ENCODE results near the gene EFNA5.

EFNA5 gene

GRCh38 chr5:107672211-107673038 lies 1.7 kb upstream of the EFNA5 start:
- no peak for DNase-seq (ENCODE audit: low read depth)

DNA sequence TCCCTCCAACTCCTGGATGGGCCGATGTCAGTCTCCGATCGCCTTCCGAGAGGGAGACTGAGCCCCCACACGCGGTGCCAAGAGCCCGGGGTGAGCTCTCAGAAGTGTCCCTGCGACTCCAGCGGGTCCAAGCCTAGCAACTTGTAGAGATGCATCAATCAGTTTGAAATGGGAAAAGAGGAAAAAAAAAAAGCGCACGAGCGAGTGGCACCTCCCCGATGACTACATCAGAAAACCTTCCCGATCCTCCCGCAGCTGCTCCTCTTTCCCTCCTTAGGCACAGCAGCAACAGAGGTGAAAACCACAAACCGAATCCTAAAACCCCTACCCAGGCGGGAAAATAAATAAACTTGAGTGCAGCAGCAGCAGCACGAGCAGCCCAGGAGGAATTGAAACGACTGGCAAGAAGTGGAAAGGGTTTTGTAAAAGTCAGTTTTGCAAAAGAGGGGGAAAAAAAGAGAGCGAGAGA lies 1.0 kb upstream of the EFNA5 start:
- DNase-seq (ENCODE audit: low read depth) = no peak

DNA sequence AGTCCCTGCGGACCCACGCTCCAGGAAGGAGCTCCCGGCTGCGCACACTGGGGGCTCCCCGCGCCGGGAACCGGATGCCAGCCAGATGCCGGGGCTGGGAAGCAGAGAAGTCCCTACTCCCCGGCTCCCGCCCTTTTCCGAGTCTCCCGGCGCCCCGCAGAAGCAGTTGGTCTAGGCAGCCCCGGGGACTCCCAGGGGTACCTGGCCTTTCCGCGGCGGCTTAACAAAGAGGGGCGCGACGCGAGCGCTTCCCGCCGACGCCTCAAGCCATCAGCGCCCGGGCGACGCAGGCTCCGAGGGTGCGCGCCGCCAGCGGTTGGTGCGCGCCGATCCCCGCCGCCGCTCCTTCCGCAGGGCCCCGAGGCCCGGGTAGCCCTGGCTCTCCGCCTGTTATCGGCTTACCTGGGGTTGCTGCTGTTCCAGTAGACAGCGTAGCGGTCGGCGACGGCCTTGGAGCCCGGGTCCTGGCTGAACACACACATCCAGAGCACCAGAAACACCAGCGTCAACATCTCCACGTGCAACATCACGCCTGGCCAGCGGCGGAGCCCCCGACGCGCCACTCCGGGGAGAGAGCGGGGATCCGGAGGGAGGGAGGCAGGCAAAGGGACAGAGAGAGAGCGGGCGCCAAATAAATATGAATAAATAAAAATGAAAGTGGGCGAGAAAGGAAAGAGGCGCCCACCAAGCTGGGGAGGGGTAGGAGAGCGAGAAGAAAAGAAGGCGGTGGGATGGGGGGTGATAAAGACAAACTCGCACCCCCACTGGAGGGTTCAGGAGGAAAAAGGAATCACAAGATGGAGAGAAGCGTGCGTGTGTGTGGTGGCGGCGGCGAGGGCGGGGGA lies 428 bp downstream of the EFNA5 start:
- DNase-seq (ENCODE audit: low read depth) = no peak

DNA sequence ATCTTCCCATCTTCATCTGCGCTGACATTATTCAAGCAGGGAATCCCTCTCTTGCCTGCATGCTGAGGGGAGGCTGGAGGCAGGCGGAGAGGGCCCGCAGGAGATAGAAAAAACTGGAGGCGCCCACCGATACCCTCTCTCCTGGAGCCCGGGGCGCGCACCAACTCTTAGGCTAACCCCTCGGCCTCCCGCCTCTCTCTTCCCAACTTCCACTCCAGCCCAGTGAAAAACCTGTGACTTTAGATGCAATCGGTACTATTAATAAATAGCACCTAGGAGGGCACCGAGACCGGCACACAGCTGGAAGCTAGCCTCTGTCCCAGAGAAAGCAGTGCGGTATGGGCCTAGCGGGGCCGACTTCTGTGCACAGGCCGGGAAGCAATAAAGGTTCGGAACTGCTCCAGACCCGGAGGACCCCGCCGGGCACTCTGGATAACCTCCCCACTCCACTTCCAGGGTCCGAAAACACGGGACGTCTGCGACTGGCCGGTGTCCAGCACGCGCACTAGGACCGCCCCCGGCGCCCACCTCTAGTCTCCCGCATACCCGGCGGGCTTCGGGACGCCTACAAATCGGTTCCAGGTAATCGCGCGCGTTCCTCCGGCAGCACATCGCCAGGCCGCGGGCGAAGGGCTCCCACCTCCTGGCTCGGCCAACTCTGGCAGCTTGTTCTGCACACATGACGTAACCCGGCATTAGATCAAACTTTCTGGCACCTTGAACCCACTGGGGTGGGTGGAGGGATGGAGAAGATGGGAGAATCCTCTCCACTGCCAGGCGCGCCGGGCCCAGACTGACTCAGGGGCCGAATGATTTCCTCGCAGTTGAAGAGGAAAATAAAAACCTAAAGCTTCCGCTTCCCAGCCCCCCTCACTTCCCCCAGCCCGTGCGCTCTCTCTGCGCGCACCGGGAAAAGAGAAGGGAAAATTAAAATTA lies 1.4 kb downstream of the EFNA5 start:
- no peak for DNase-seq (ENCODE audit: low read depth)

DNA sequence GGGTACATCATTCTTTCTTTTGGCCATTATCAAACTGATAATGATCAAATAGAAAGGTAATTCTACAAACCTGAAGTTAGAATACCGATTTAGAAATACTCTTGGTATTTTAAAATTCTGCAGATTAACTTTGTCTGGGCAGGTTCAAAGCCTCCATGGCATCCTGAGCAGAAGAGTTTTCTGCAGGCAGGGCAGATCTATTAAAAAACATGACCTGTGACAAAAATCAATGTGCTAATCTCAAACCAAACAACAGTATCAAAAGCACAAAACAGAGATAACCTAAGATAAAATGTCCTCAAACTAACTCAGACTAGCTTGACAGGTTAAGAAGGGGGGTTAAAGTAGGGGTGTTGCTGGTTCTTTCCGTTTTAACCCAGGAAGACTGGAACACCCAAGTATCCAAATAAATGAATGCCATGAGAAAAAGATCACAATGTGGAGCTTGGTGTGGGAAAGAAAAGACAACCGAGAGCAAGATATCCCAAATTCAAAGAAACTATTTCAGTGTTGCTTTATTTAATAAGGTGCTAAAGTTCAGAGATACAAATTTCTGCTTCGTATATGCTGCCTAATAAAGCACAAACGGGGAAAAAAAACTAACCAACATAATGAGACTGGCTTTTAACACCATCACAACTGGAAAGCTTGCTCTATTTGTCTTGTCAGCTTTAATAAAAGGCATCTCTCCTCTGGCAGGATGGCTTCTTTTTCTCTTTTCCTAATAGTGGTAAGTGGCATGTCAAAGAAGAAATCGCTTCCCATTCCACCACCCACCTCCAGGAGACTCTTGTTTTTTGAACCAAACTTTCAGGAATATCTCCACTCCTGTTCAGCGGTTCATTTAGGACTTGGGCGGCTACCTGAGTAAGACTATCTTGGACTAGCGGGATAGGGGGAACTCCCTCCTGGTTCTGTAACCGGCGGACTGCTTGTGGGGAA lies 2.3 kb downstream of the EFNA5 start:
- no peak for DNase-seq (ENCODE audit: low read depth)

GRCh38 chr5:107666051-107666655 lies 4.6 kb downstream of the EFNA5 start:
- DNase-seq (ENCODE audit: low read depth) = no peak

DNA sequence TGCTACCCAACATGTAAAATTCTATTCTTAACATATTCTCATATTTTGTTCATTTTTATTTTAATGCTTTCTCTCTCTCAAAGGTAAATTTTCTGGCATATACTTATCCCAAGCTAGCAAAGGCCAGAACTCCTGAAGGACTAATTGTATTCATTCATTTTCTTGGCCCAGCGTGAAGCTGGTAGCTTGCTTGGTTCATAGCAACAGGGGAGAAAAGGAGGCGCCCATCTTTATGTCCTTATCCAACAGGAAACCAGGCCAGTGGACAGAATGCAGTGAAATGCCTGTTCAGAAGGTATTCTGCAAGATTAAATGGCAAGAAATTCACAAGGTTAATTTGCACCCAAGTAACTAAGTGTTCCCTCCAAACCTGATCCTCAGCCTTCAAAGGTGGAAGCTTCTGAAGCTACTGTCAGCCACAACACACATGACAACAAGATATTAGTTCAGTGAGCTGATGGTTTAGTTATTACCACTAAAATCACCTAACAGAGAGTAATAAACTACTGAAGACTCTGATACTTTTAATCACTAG lies 5.6 kb downstream of the EFNA5 start:
- DNase-seq (ENCODE audit: low read depth) = no peak

GRCh38 chr5:107663697-107664096 lies 7.0 kb downstream of the EFNA5 start:
- DNase-seq (ENCODE audit: low read depth) = no peak

GRCh38 chr5:107661650-107662044 lies 9.1 kb downstream of the EFNA5 start:
- DNase-seq (ENCODE audit: low read depth) = no peak

DNA sequence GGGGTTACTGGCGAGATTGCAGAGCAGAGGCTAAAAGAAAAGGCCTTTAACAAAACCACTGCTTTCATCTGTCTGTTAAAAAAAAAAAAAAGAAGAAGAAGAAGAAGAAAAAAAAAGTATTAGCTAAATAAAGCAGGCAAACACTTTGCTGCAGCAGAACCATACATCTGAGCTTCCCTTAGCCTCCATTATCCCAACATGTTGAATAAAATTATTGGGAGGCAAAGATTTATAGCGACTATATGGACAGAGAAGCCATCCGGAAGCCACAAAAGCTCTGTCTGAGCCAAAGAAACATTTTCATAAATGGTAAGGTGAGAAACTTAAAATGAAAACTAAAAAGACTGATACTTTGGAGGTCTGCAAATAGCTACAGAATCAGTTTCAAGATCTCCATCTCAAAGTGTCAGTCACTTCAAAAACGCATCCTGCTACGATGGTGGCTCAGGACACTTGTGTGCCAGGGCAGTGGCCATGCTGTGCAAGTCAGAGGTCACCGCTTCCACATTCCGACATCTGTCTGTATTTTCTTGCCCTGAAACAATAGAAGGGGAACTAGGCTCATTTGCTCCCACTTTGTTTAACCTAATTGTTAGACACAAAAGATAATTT lies 9.6 kb downstream of the EFNA5 start:
- DNase-seq (ENCODE audit: low read depth) = no peak

- no peak for DNase-seq (ENCODE audit: low read depth)
Measured at GRCh38 chr5:107658528-107658927, 12.2 kb downstream of the EFNA5 start.

- DNase-seq (ENCODE audit: low read depth) = no peak
Measured at GRCh38 chr5:107655831-107656230, 14.9 kb downstream of the EFNA5 start.

GRCh38 chr5:107654827-107655226 lies 15.9 kb downstream of the EFNA5 start:
- no peak for DNase-seq (ENCODE audit: low read depth)

- DNase-seq (ENCODE audit: low read depth) = no peak
Measured at GRCh38 chr5:107653685-107654084, 17.1 kb downstream of the EFNA5 start.

GRCh38 chr5:107652839-107653607 lies 17.7 kb downstream of the EFNA5 start:
- no peak for DNase-seq (ENCODE audit: low read depth)

GRCh38 chr5:107652408-107652807 lies 18.3 kb downstream of the EFNA5 start:
- no peak for DNase-seq (ENCODE audit: low read depth)

- no peak for DNase-seq (ENCODE audit: low read depth)
Measured at GRCh38 chr5:107651325-107651724, 19.4 kb downstream of the EFNA5 start.

DNA sequence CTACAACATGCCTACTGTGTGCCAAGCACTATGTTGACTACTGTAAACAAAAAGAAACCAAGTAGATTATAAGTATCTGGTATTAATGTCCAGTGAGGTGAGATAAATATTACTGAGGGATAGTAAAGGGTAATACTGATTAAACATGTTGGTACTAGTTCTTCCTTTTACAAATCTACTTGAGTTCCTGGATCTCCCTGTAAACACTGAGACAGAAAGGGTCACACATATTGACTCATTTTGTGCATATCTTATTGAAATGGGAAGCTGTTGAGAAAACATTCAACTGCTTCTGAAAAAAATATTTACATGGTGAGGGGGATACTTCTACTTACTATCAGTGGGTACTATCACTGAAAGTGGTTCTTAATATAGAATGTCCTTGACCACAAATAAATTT lies 24.3 kb downstream of the EFNA5 start:
- DNase-seq (ENCODE audit: low read depth) = no peak

DNA sequence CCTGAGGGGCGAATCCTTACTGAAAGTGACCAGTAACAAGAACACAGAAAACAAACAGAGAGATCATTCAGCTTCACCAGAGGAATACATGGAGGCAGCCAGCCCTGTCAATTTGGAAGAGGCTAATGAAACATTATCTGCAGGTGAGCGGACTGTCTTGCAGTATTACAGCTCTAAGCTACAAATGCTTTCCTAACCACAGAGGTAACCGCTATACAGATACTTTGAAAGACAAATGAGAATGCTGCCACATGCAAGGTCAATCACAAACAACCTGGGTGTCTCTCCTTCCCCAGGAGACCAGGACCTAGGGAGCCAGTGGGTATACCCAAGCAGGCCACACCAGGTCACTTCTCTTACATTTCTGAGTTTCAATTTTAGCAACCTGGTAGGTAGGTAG lies 30.2 kb downstream of the EFNA5 start:
- DNase-seq (ENCODE audit: low read depth) = no peak

Measured in T follicular helper cell (primary cell).